ENCODE measurements around the gene TMEM63A.

- TF ChIP-seq GATA2 (IDR thresholded peaks at IDR 0.05; ENCODE audit: low read depth, low read length) (no peak), GATA3 (IDR thresholded peaks at IDR 0.05; ENCODE audit: low read depth, low read length) (no peak)
Observed at GRCh38 chr1:225860107-225860506, 22.1 kb downstream of the TMEM63A start.
